GM12801 (cell line): Measurements from ENCODE around the gene CGB7.

Experiments used
- CTCF ChIP-seq: IDR thresholded peaks from one replicate; pipeline ENCODE4 v1.5.1; 2011; ENCODE audit warnings: control low read depth; ENCODE audit not compliant: insufficient read length; ENCODE audit errors: extremely low read depth

The CGB7 gene

GRCh38 chr19:49085020-49085867 is 27.7 kb upstream of the CGB7 start, which contains the start of gene SNRNP70:
Gene SNRNP70, plus strand, starts transcription at chr19:49085451. Its CDS starts 964 bp downstream, at chr19:49086415.
- no peak for TF ChIP-seq CTCF

GRCh38 chr19:49084206-49085019 is 26.9 kb upstream of the CGB7 start:
- TF ChIP-seq CTCF, result no peak

- TF ChIP-seq CTCF, result no peak
These were observed 23.7 kb upstream of the CGB7 start for GRCh38 chr19:49081273-49081672.

- TF ChIP-seq CTCF, result no peak
These were observed 22.8 kb upstream of the CGB7 start for GRCh38 chr19:49080392-49080791.

- no peak for TF ChIP-seq CTCF
These were observed 16.2 kb upstream of the CGB7 start for GRCh38 chr19:49073514-49074378.

- no peak for TF ChIP-seq CTCF
These were observed 14.5 kb upstream of the CGB7 start for GRCh38 chr19:49071860-49072547.
